H1 (cell line): ENCODE measurements around the gene IQCM. TPM values are rescaled to one million over a fixed set of nuclear protein-coding genes. Genes with fewer than 3 reads are reported as not detected.

ENCODE experiments used
- CTCF ChIA-PET: fragments of 300-600 bp; sonication (Branson Sonifier 250); formaldehyde crosslinking; loops from one replicate; lab custom pipeline; 2021; ENCODE audit not compliant: partially characterized antibody; lab: Charles Lee
- POLR2A ChIA-PET: fragments of 300-600 bp; sonication (Branson Sonifier 250); formaldehyde crosslinking; loops from one replicate; lab custom pipeline; 2021; ENCODE audit warnings: inconsistent platforms; ENCODE audit not compliant: partially characterized antibody; lab: Charles Lee
- DNase-seq, 2 experiments: peaks; one replicate each; pipeline versions ENCODE4 v3.0.0 to v3.0.0-alpha.2; 2010 to 2022; ENCODE audit warnings: low spot score in 2 of 2, low read depth in 1 of 2, mixed read lengths in 1 of 2
- FAIRE-seq: peaks from 2 replicates; lab custom pipeline; 2011; peaks lifted over from hg19 to GRCh38; lab: Jason Lieb, UNC
- H2AFZ ChIP-seq: 2 replicates; pipeline ENCODE4 v1.8.1; 2012; ENCODE audit warnings: low read length, inconsistent platforms
- H2AK5ac ChIP-seq: 2 replicates; pipeline ENCODE4 v1.6.1; 2013; ENCODE audit warnings: low read depth, low read length
- H2BK120ac ChIP-seq: replicated peaks from 2 replicates; pipeline ENCODE3; 2013; ENCODE audit warnings: low read depth, low read length, inconsistent platforms
- H2BK12ac ChIP-seq: 2 replicates; pipeline ENCODE4 v1.6.1; 2013; ENCODE audit warnings: low read depth, low read length
- H2BK15ac ChIP-seq: 2 replicates; pipeline ENCODE4 v1.6.1; 2013; ENCODE audit warnings: low read length
- H2BK20ac ChIP-seq: 2 replicates; pipeline ENCODE4 v1.6.1; 2013; ENCODE audit warnings: low read length
- H2BK5ac ChIP-seq: 2 replicates; pipeline ENCODE4 v1.6.1; 2013; ENCODE audit warnings: low read depth, low read length
- H3K14ac ChIP-seq: 2 replicates; pipeline ENCODE4 v1.6.1; 2013; ENCODE audit warnings: inconsistent platforms; ENCODE audit not compliant: insufficient read length
- H3K18ac ChIP-seq: 2 replicates; pipeline ENCODE4 v1.6.1; 2013; ENCODE audit warnings: low read length; ENCODE audit errors: extremely low read depth
- H3K23ac ChIP-seq: 2 replicates; pipeline ENCODE4 v1.6.1; 2013; ENCODE audit warnings: inconsistent platforms; ENCODE audit not compliant: insufficient read length
- H3K23me2 ChIP-seq: 2 replicates; pipeline ENCODE4 v1.6.1; 2013; ENCODE audit warnings: low read depth, low read length
- H3K27ac ChIP-seq: 2 replicates; pipeline ENCODE4 v1.6.1; 2011; ENCODE audit warnings: low read depth, low read length, inconsistent platforms
- H3K27me3 ChIP-seq, 4 experiments: replicated peaks in 1 of 4; 1 replicate in 1 of 4; 2 replicates in 3 of 4; pipeline versions ENCODE4 v1.6.1 to v1.8.1; 2011 to 2013; ENCODE audit warnings: low read length in 3 of 4, mild to moderate bottlenecking in 3 of 4, inconsistent platforms in 2 of 4, mixed read lengths in 2 of 4, moderate library complexity in 1 of 4; ENCODE audit not compliant: control insufficient read depth in 3 of 4, insufficient read depth in 3 of 4; ENCODE audit errors: extremely low read depth in 1 of 4
- H3K36me3 ChIP-seq, 4 experiments: 2 replicates each; pipeline versions ENCODE4 v1.6.1 to v1.8.1; 2011 to 2013; ENCODE audit warnings: mild to moderate bottlenecking in 4 of 4, low read length in 3 of 4, moderate library complexity in 2 of 4, control low read depth in 1 of 4, inconsistent platforms in 1 of 4; ENCODE audit not compliant: insufficient read depth in 4 of 4, control insufficient read depth in 2 of 4
- H3K4ac ChIP-seq: replicated peaks from 2 replicates; pipeline ENCODE3; 2013; ENCODE audit warnings: low read length, low read depth, mixed read lengths, inconsistent platforms; ENCODE audit not compliant: insufficient read length
- H3K4me1 ChIP-seq, 4 experiments: replicated peaks in 1 of 4; 1 replicate in 1 of 4; 2 replicates in 3 of 4; pipeline versions ENCODE4 v1.6.1 to v1.8.1; 2011 to 2013; ENCODE audit warnings: low read length in 3 of 4, inconsistent platforms in 2 of 4, mixed read lengths in 1 of 4; ENCODE audit not compliant: insufficient read depth in 4 of 4, control insufficient read depth in 3 of 4
- H3K4me2 ChIP-seq, 2 experiments: 2 replicates each; pipeline versions ENCODE4 v1.6.1 to v1.8.1; 2011 to 2013; ENCODE audit warnings: low read depth in 2 of 2, low read length in 2 of 2, control low read depth in 1 of 2, inconsistent platforms in 1 of 2, mild to moderate bottlenecking in 1 of 2; ENCODE audit not compliant: insufficient read depth in 1 of 2
- H3K4me3 ChIP-seq, 4 experiments: fragments of 200-600, 300-600 bp in 1 of 4; sonication (generic), shearing (Covaris generic), sonication (Bioruptor Twin) in 1 of 4; 2 replicates each; pipeline versions ENCODE4 v1.5.1 to v1.8.1; 2011 to 2016; ENCODE audit warnings: low read length in 4 of 4, low read depth in 3 of 4, control low read depth in 2 of 4, inconsistent platforms in 2 of 4, mild to moderate bottlenecking in 2 of 4, mixed read lengths in 1 of 4, moderate library complexity in 1 of 4; ENCODE audit not compliant: insufficient read depth in 2 of 4; ENCODE audit errors: extremely low read depth in 1 of 4
- H3K56ac ChIP-seq: replicated peaks from 2 replicates; pipeline ENCODE3; 2013; ENCODE audit warnings: low read depth, mild to moderate bottlenecking, mixed read lengths, low read length, inconsistent platforms; ENCODE audit not compliant: insufficient read length
- H3K79me1 ChIP-seq: 2 replicates; pipeline ENCODE4 v1.6.1; 2013; ENCODE audit warnings: low read depth, low read length, control low read depth
- H3K79me2 ChIP-seq, 2 experiments: 2 replicates each; pipeline versions ENCODE4 v1.6.1 to v1.8.1; 2012 to 2013; ENCODE audit warnings: low read length in 2 of 2, mild to moderate bottlenecking in 2 of 2, inconsistent platforms in 1 of 2; ENCODE audit not compliant: insufficient read depth in 2 of 2, control insufficient read depth in 1 of 2
- H3K9ac ChIP-seq, 4 experiments: replicated peaks in 1 of 4; 1 replicate in 1 of 4; 2 replicates in 3 of 4; pipeline versions ENCODE4 v1.6.1 to v1.8.1; 2011 to 2013; ENCODE audit warnings: low read depth in 3 of 4, low read length in 3 of 4, control low read depth in 2 of 4, mild to moderate bottlenecking in 2 of 4, moderate library complexity in 2 of 4, inconsistent platforms in 1 of 4; ENCODE audit errors: extremely low read depth in 1 of 4
- H3K9me3 ChIP-seq, 2 experiments: 2 replicates each; pipeline versions ENCODE4 v1.6.1 to v1.8.1; 2012 to 2013; ENCODE audit warnings: mild to moderate bottlenecking in 2 of 2, moderate library complexity in 2 of 2, control low read depth in 1 of 2, inconsistent platforms in 1 of 2, low read depth in 1 of 2, low read length in 1 of 2, mixed read lengths in 1 of 2; ENCODE audit not compliant: insufficient read depth in 2 of 2
- H4K20me1 ChIP-seq, 2 experiments: replicated peaks in 1 of 2; 2 replicates each; pipeline versions ENCODE3 to v1.8.1; 2011 to 2013; ENCODE audit warnings: inconsistent platforms in 2 of 2, low read length in 2 of 2, mild to moderate bottlenecking in 1 of 2; ENCODE audit not compliant: insufficient read depth in 2 of 2, control insufficient read depth in 1 of 2
- H4K5ac ChIP-seq: 2 replicates; pipeline ENCODE4 v1.6.1; 2013; ENCODE audit warnings: low read length, low read depth, mixed read lengths, inconsistent platforms; ENCODE audit not compliant: insufficient read length
- H4K8ac ChIP-seq: 2 replicates; pipeline ENCODE4 v1.8.0; 2013; ENCODE audit warnings: mild to moderate bottlenecking, moderate library complexity, low read length, inconsistent platforms; ENCODE audit not compliant: insufficient read depth; ENCODE audit errors: extremely low read depth
- H4K91ac ChIP-seq: replicated peaks from 2 replicates; pipeline ENCODE3; 2013; ENCODE audit warnings: low read length, mixed read lengths, inconsistent platforms; ENCODE audit not compliant: insufficient read length
- SAP30 ChIP-seq: fragments of 300-600 bp; sonication (generic); IDR thresholded peaks from 2 replicates; pipeline ENCODE4 v1.7.1; 2012; ENCODE audit warnings: low read length, moderate library complexity, mild to moderate bottlenecking, inconsistent platforms; ENCODE audit not compliant: insufficient read depth, insufficient replicate concordance
- WGBS, 2 experiments: shearing (Covaris generic) in 1 of 2; methylation state at CpG; one replicate each; pipeline versions ENCODE4 v1.1.6 to v1.1.7; 2013 to 2015; ENCODE audit warnings: low lambda C conversion rate in 2 of 2, mixed read lengths in 2 of 2, inconsistent platforms in 1 of 2, low coverage in 1 of 2, missing lambda C conversion rate in 1 of 2; ENCODE audit not compliant: insufficient replicate concordance in 2 of 2, insufficient coverage in 1 of 2, insufficient read length in 1 of 2; ENCODE audit errors: extremely low coverage in 1 of 2, missing lambda C conversion rate in 1 of 2; 5-methylcytosine and 5-hydroxymethylcytosine counted together
- polyA plus RNA-seq, 7 experiments: library from polyadenylated mRNA; depleted of rRNA in 3 of 7; stranded (reverse) in 5 of 7; unstranded in 2 of 7; fragments of >200 nt in 5 of 7; fragments of 200-250 nt in 2 of 7; gene quantifications; 1 replicate in 5 of 7; 2 replicates in 1 of 7; 4 replicates in 1 of 7; pipeline versions ENCODE4 v1.2.1 to v1.2.3, GENCODE V29; 2011 to 2013; ENCODE audit warnings: missing spikeins in 2 of 7, mixed read lengths in 2 of 7
- total RNA-seq: library from RNA; stranded (reverse); fragmentation: NEBNext Ultra II Directional; extraction: Animal tissue kit (Norgen Biotek cat#: 25700); gene quantifications from 2 replicates; pipeline ENCODE4 v1.2.1, GENCODE V29; 2021

Gene IQCM
- total and polyA plus RNA-seq, 2 of the 8 experiments (the other 6 are each of a cell fraction or from before 2014, with no cell fraction given), result not detected

DNA sequence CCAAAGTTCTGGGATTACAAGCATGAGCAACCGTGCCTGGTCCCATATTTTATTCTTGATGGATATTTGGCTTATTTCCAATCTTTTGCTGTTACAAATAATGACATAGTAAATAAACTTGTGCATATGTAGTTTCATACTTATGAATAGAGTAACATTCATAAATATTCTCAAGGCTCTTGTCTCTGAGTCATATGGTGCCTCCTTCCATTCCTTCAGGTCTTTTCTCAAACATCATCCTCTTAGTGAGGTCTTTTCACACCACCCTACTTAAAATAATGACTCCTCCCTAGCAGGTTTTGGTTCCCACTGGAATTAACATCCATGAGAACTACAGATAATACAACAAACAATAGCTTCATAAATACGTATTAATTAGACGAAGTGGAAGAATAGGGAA, 416.6 kb downstream of the IQCM start:
- FAIRE-seq, result no peak
- no peak overlapping the region for H2BK20ac ChIP-seq
- H3K4me1 ChIP-seq, result no peaks in the 10 kb centered on the region
- no peak overlapping the region for H4K8ac ChIP-seq
- no peaks in the 10 kb centered on the region for H3K23me2 ChIP-seq
- no peaks in the 10 kb centered on the region for H3K79me2 ChIP-seq
- no peak overlapping the region for H2AFZ ChIP-seq
- ChIA-PET POLR2A (no interaction called here), CTCF (no interaction called here)
- no peak overlapping the region for H2BK15ac ChIP-seq
- H3K56ac ChIP-seq, result no peak overlapping the region
- H2BK120ac ChIP-seq, result no peak overlapping the region
- H3K4me3 ChIP-seq, result no peak overlapping the region
- no peaks in the 10 kb centered on the region for H3K79me1 ChIP-seq
- H3K9ac ChIP-seq, result no peak overlapping the region
- no peaks in the 10 kb centered on the region for H3K9me3 ChIP-seq
- no peak overlapping the region for H2BK12ac ChIP-seq
- H2AK5ac ChIP-seq, result no peak overlapping the region
- no peaks in the 10 kb centered on the region for H3K27me3 ChIP-seq
- H4K20me1 ChIP-seq, result no peaks in the 10 kb centered on the region
- no peak for TF ChIP-seq SAP30
- H4K5ac ChIP-seq, result no peak overlapping the region
- no peak overlapping the region for H3K27ac ChIP-seq
- no peak overlapping the region for H4K91ac ChIP-seq
- H3K14ac ChIP-seq, result no peak overlapping the region
- no peak overlapping the region for H2BK5ac ChIP-seq
- H3K18ac ChIP-seq, result no peak overlapping the region
- H3K23ac ChIP-seq, result no peak overlapping the region
- H3K36me3 ChIP-seq, result no peaks in the 10 kb centered on the region
- 93% methylated on average over 3 of the region's 3 CpGs; no CpG with 5 or more reads in 1 of the 2 experiments for WGBS, 2 experiments
- H3K4ac ChIP-seq, result no peak overlapping the region
- no peak overlapping the region for H3K4me2 ChIP-seq
- no peak for DNase-seq
